ENCODE measurements around the gene SH3RF3. TPM values are rescaled to one million over a fixed set of nuclear protein-coding genes. Genes with fewer than 3 reads are reported as not detected.

The SH3RF3 gene
- total and polyA plus RNA-seq, 2 of the 13 experiments (the other 11 are each of a cell fraction or from before 2014, with no cell fraction given) = 0.04 TPM; not detected in 1

DNA sequence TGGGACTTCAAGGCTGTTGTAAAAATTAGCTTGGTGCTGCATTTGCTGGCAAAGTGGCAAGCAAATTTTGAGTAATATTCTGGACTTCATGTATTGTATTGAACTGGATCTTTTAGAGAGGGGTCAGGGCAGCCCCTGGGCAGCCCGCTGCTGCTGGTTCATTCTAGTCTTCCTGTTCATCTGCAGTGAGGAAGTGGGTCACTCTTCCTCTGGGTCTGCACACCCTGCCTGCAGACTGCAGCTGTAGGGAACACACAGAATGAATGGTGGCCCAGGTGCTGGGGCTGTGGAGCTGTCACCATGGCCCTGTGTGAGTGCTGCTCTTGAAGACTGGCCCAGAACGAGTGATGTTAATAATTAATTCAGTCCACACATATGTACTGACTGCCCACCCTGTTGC, 9.4 kb downstream of the SH3RF3 start:
- Histone ChIP-seq H4K20me1 (ENCODE audit: insufficient read depth, low read length) (no peaks in the 10 kb centered on the region), H3K27me3 (ENCODE audit: control insufficient read depth in 1 of 2, insufficient read depth in 2 of 2, low read length in 2 of 2) (peaks cover 2 to 18% of the 10 kb centered on the region in 2 experiments; a peak in 3 of 5 replicates), H3K4me2 (ENCODE audit: low read depth, low read length) (no peak overlapping the region), H3K79me2 (ENCODE audit: insufficient read depth, low read length) (no peaks in the 10 kb centered on the region), H3K9me3 (ENCODE audit: low read length) (no peaks in the 10 kb centered on the region), H3K27ac (ENCODE audit: extremely low read length, insufficient read depth, low read length) (no peak overlapping the region), H2AFZ (ENCODE audit: low read length) (no peak overlapping the region), H3K4me3 (replicated peaks in 1 of 3; ENCODE audit: insufficient read depth in 1 of 3, low read depth in 2 of 3, low read length in 3 of 3) (no peak overlapping the region), H3K36me3 (replicated peaks in 1 of 2; ENCODE audit: control insufficient read depth in 1 of 2, insufficient read depth in 2 of 2, low read length in 2 of 2) (no peaks in the 10 kb centered on the region), H3K4me1 (ENCODE audit: insufficient read depth, low read length) (no peaks in the 10 kb centered on the region), H3K9ac (ENCODE audit: insufficient read depth, low read depth, low read length) (no peak overlapping the region)
- no TSS peak for BruUV-seq (replicated peaks)
- TF ChIP-seq, protein P1, sequence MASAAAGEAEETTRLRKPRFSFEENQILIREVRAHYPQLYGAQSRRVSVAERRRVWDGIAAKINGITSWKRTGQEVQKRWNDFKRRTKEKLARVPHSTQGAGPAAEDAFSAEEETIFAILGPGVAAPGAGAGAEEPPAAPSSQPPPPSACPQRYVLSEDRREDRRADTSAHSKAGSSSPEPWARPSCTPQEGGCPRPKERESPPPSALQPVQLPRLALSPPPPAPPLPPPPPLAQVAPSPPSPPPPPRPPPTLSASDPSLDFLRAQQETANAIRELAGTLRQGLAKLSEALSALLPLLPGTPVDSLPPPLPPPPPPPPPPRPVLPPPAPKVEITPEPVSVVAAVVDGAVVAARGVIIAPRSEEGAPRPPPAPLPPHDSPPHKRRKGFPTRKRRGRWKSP (CRISPR knock-in tag; IDR thresholded peaks at IDR 0.05) = no peak
- no peak for TF ChIP-seq MAFG (CRISPR knock-in tag; IDR thresholded peaks at IDR 0.05)
- CTCF ChIA-PET (ENCODE audit: low intra/inter-chr PET ratio, low total read pairs) = no interaction called here
- DNase-seq (ENCODE audit: low spot score) = no peak
- peak; percentile 50; the same call in 2 of the 3 replicates for ATAC-seq
- POLR2A ChIA-PET = no interaction called here
- FAIRE-seq = no peak
- in situ Hi-C loops (cut with HindIII; ENCODE audit: extremely low pct_ligation_motif_present, low pct_unique_long_range_greater_than_20kb) (no loop called here), intact Hi-C loops (cut with micrococcal nuclease; ENCODE audit: unreplicated experiment) (no loop called here)
- 25% methylated on average over 2 of the region's 2 CpGs for WGBS (ENCODE audit: low lambda C conversion rate)

DNA sequence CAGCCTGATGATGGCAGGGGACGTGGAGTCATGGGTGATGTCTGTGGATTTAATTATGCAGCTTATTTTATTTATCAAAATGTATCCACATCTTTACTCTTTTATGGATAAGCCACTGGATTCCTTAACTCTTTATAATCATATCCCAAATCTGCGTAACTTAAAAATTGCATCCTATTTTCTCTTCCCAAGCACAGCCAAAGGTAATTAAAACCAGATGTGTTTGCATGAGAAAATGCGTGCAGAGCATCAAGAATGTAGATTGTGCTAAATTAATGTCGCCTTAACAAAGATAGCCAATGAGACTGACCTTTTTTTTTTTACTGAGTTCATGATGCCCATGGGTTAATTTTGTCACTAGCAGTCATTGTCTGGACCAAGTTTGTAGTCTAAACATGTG, 10.0 kb downstream of the SH3RF3 start:
- H2AFZ ChIP-seq (ENCODE audit: low read length) = no peak overlapping the region
- H3K79me2 ChIP-seq (ENCODE audit: insufficient read depth, low read length) = no peaks in the 10 kb centered on the region
- CTCF ChIA-PET (ENCODE audit: low intra/inter-chr PET ratio, low total read pairs) = no interaction called here
- H3K9ac ChIP-seq (ENCODE audit: insufficient read depth, low read depth, low read length) = no peak overlapping the region
- H3K27me3 ChIP-seq (ENCODE audit: control insufficient read depth in 1 of 2, insufficient read depth in 2 of 2, low read length in 2 of 2) = peaks cover 2 to 14% of the 10 kb centered on the region in 2 experiments; a peak in 3 of 5 replicates
- DNase-seq (ENCODE audit: low spot score) (no peak), FAIRE-seq (no peak), ATAC-seq (no peak)
- no peaks in the 10 kb centered on the region for H3K9me3 ChIP-seq (ENCODE audit: low read length)
- H3K27ac ChIP-seq (ENCODE audit: extremely low read length, insufficient read depth, low read length) = no peak overlapping the region
- H3K36me3 ChIP-seq (replicated peaks in 1 of 2; ENCODE audit: control insufficient read depth in 1 of 2, insufficient read depth in 2 of 2, low read length in 2 of 2) = no peaks in the 10 kb centered on the region
- intact Hi-C loops (cut with micrococcal nuclease; ENCODE audit: unreplicated experiment) = no loop called here
- POLR2A ChIA-PET = no interaction called here
- BruUV-seq (replicated peaks) = no TSS peak
- WGBS (ENCODE audit: low lambda C conversion rate) = 71% methylated on average over 4 of the region's 4 CpGs
- in situ Hi-C loops (cut with HindIII; ENCODE audit: extremely low pct_ligation_motif_present, low pct_unique_long_range_greater_than_20kb) = no loop called here
- no peak overlapping the region for H3K4me3 ChIP-seq (replicated peaks in 1 of 3; ENCODE audit: insufficient read depth in 1 of 3, low read depth in 2 of 3, low read length in 3 of 3)
- no peaks in the 10 kb centered on the region for H3K4me1 ChIP-seq (ENCODE audit: insufficient read depth, low read length)
- no peaks in the 10 kb centered on the region for H4K20me1 ChIP-seq (ENCODE audit: insufficient read depth, low read length)
- no peak overlapping the region for H3K4me2 ChIP-seq (ENCODE audit: low read depth, low read length)
- TF ChIP-seq ZNF367 (CRISPR knock-in tag; IDR thresholded peaks at IDR 0.05; ENCODE audit: borderline replicate concordance) (no peak), PTBP1 (IDR thresholded peaks at IDR 0.05; ENCODE audit: low read depth, low read length, poor library complexity, severe bottlenecking) (no peak), CC2D1A (CRISPR knock-in tag; IDR thresholded peaks at IDR 0.05) (no peak), AGO1 (IDR thresholded peaks at IDR 0.05; ENCODE audit: low read depth, low read length, poor library complexity, severe bottlenecking) (no peak), CHD2 (IDR thresholded peaks at IDR 0.05; ENCODE audit: low read depth, low read length) (no peak)
- TF ChIP-seq, protein P2, sequence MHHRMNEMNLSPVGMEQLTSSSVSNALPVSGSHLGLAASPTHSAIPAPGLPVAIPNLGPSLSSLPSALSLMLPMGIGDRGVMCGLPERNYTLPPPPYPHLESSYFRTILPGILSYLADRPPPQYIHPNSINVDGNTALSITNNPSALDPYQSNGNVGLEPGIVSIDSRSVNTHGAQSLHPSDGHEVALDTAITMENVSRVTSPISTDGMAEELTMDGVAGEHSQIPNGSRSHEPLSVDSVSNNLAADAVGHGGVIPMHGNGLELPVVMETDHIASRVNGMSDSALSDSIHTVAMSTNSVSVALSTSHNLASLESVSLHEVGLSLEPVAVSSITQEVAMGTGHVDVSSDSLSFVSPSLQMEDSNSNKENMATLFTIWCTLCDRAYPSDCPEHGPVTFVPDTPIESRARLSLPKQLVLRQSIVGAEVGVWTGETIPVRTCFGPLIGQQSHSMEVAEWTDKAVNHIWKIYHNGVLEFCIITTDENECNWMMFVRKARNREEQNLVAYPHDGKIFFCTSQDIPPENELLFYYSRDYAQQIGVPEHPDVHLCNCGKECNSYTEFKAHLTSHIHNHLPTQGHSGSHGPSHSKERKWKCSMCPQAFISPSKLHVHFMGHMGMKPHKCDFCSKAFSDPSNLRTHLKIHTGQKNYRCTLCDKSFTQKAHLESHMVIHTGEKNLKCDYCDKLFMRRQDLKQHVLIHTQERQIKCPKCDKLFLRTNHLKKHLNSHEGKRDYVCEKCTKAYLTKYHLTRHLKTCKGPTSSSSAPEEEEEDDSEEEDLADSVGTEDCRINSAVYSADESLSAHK (CRISPR knock-in tag; IDR thresholded peaks at IDR 0.05; ENCODE audit: borderline replicate concordance) = no peak
- TF ChIP-seq, protein P3, sequence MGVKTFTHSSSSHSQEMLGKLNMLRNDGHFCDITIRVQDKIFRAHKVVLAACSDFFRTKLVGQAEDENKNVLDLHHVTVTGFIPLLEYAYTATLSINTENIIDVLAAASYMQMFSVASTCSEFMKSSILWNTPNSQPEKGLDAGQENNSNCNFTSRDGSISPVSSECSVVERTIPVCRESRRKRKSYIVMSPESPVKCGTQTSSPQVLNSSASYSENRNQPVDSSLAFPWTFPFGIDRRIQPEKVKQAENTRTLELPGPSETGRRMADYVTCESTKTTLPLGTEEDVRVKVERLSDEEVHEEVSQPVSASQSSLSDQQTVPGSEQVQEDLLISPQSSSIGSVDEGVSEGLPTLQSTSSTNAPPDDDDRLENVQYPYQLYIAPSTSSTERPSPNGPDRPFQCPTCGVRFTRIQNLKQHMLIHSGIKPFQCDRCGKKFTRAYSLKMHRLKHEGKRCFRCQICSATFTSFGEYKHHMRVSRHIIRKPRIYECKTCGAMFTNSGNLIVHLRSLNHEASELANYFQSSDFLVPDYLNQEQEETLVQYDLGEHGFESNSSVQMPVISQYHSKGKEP (CRISPR knock-in tag; IDR thresholded peaks at IDR 0.05) = no peak
- TF ChIP-seq, protein P4, sequence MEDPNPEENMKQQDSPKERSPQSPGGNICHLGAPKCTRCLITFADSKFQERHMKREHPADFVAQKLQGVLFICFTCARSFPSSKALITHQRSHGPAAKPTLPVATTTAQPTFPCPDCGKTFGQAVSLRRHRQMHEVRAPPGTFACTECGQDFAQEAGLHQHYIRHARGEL (CRISPR knock-in tag; IDR thresholded peaks at IDR 0.05) = no peak
